SK-N-SH (cell line): Measurements from ENCODE around the gene COBL. TPM values are rescaled to one million over a fixed set of nuclear protein-coding genes. Genes with fewer than 3 reads are reported as not detected.

Experiments used
- CTCF ChIA-PET: fragments of 300-600, 350-600 bp; formaldehyde crosslinking; extraction: SDS; loops from one replicate; lab custom pipeline; 2021; lab: Yijun Ruan, JAX
- POLR2A ChIA-PET: fragments of 350-600 bp; sonication (Branson Sonifier 250); formaldehyde crosslinking; extraction: SDS; loops from one replicate; lab custom pipeline; 2020; ENCODE audit warnings: antibody characterized with exemption, inconsistent platforms; lab: Yijun Ruan, JAX
- DNase-seq: peaks from one replicate; pipeline ENCODE4 v3.0.0; 2012
- H2AFZ ChIP-seq: fragments of 200-600 bp; sonication (generic); 2 replicates; pipeline ENCODE4 v1.8.1; 2016; ENCODE audit warnings: antibody characterized with exemption, mild to moderate bottlenecking, low read depth
- H3F3A ChIP-seq: fragments of 200-600 bp; sonication (generic); replicated peaks from 2 replicates; pipeline ENCODE3; 2016; ENCODE audit warnings: antibody characterized with exemption, mild to moderate bottlenecking; ENCODE audit not compliant: insufficient read depth
- H3K27ac ChIP-seq, 2 experiments: fragments of 200-500 bp in 1 of 2; fragments of 200-600 bp in 1 of 2; sonication (Bioruptor generic) in 1 of 2; sonication (generic), shearing (Covaris generic) in 1 of 2; 2 replicates each; pipeline versions ENCODE4 v1.5.1 to v1.6.1; 2014 to 2016; ENCODE audit warnings: low read depth in 2 of 2, inconsistent platforms in 1 of 2, low read length in 1 of 2, mild to moderate bottlenecking in 1 of 2, mixed read lengths in 1 of 2
- H3K27me3 ChIP-seq: fragments of 200-600 bp; sonication (generic), shearing (Covaris generic); 2 replicates; pipeline ENCODE4 v1.6.1; 2016; ENCODE audit warnings: mixed run types; ENCODE audit not compliant: insufficient read depth
- H3K36me3 ChIP-seq, 2 experiments: fragments of 200-500 bp in 1 of 2; fragments of 200-600 bp in 1 of 2; sonication (Bioruptor generic) in 1 of 2; sonication (generic) in 1 of 2; replicated peaks in 1 of 2; 2 replicates each; pipeline versions ENCODE3 to v1.5.1; 2014 to 2016; ENCODE audit warnings: low read length in 1 of 2, mild to moderate bottlenecking in 1 of 2; ENCODE audit not compliant: insufficient read depth in 2 of 2, control insufficient read depth in 1 of 2
- H3K4me1 ChIP-seq, 2 experiments: fragments of 200-500 bp in 1 of 2; fragments of 200-600 bp in 1 of 2; sonication (Bioruptor generic) in 1 of 2; sonication (generic), shearing (Covaris generic) in 1 of 2; 2 replicates each; pipeline versions ENCODE4 v1.5.1 to v1.6.1; 2014 to 2016; ENCODE audit warnings: low read depth in 1 of 2, low read length in 1 of 2, mixed run types in 1 of 2; ENCODE audit not compliant: insufficient read depth in 2 of 2, control insufficient read depth in 1 of 2
- H3K4me2 ChIP-seq: fragments of 200-600 bp; sonication (generic), shearing (Covaris generic); 2 replicates; pipeline ENCODE4 v1.6.1; 2017; ENCODE audit warnings: mixed run types
- H3K4me3 ChIP-seq, 2 experiments: fragments of 200-500 bp in 1 of 2; fragments of 200-600 bp in 1 of 2; sonication (Bioruptor generic) in 1 of 2; sonication (generic), shearing (Covaris generic) in 1 of 2; 2 replicates each; pipeline versions ENCODE4 v1.5.1 to v1.8.1; 2014 to 2016; ENCODE audit warnings: low read depth in 2 of 2, inconsistent platforms in 1 of 2, low read length in 1 of 2, mild to moderate bottlenecking in 1 of 2, mixed read lengths in 1 of 2, moderate library complexity in 1 of 2
- H3K79me2 ChIP-seq: fragments of 200-600 bp; sonication (generic); 2 replicates; pipeline ENCODE4 v1.8.1; 2017; ENCODE audit warnings: mild to moderate bottlenecking; ENCODE audit not compliant: insufficient read depth
- H3K9ac ChIP-seq: fragments of 200-600 bp; sonication (generic); 2 replicates; pipeline ENCODE4 v1.6.1; 2017; ENCODE audit warnings: mixed run types
- H3K9me2 ChIP-seq: fragments of 200-600 bp; sonication (generic); 2 replicates; pipeline ENCODE4 v1.6.1; 2017; ENCODE audit warnings: mixed run types
- H3K9me3 ChIP-seq: fragments of 200-600 bp; sonication (generic); 2 replicates; pipeline ENCODE4 v1.6.1; 2017; ENCODE audit warnings: mixed run types, mild to moderate bottlenecking, moderate library complexity
- H4K20me1 ChIP-seq: fragments of 200-600 bp; sonication (generic); 2 replicates; pipeline ENCODE4 v1.6.1; 2017; ENCODE audit warnings: mild to moderate bottlenecking, mixed run types; ENCODE audit not compliant: insufficient read depth
- EP300 ChIP-seq, 2 experiments: IDR thresholded peaks; 2 replicates each; pipeline versions ENCODE4 v1.4.0 to v1.6.1; 2012; ENCODE audit warnings: borderline replicate concordance in 1 of 2, low read depth in 1 of 2, low read length in 1 of 2
- FOSL2 ChIP-seq: IDR thresholded peaks from 2 replicates; pipeline ENCODE4 v1.4.0; 2012; ENCODE audit warnings: low read depth, mild to moderate bottlenecking, moderate library complexity, borderline replicate concordance
- FOXM1 ChIP-seq: IDR thresholded peaks from 2 replicates; pipeline ENCODE4 v1.4.0; 2012; ENCODE audit warnings: low read depth, mild to moderate bottlenecking
- GABPA ChIP-seq: IDR thresholded peaks from 2 replicates; pipeline ENCODE4 v1.4.0; 2012; ENCODE audit warnings: low read depth, mild to moderate bottlenecking
- JUND ChIP-seq: IDR thresholded peaks from 2 replicates; pipeline ENCODE4 v1.4.0; 2012
- MXI1 ChIP-seq: IDR thresholded peaks from 2 replicates; pipeline ENCODE4 v1.6.1; 2012; ENCODE audit warnings: mild to moderate bottlenecking, low read depth, low read length, improper control_type of control experiment
- NFIC ChIP-seq: IDR thresholded peaks from 2 replicates; pipeline ENCODE4 v1.4.0; 2012; ENCODE audit warnings: borderline replicate concordance
- NRF1 ChIP-seq: IDR thresholded peaks from 2 replicates; pipeline ENCODE4 v1.6.1; 2012; ENCODE audit warnings: low read depth, mild to moderate bottlenecking, low read length
- RAD21 ChIP-seq: IDR thresholded peaks from 2 replicates; pipeline ENCODE4 v1.6.1; 2012; ENCODE audit warnings: mild to moderate bottlenecking, low read length
- REST ChIP-seq: IDR thresholded peaks from 2 replicates; pipeline ENCODE4 v1.6.1; 2012; ENCODE audit warnings: mild to moderate bottlenecking, low read depth, low read length, moderate library complexity
- SIN3A ChIP-seq: IDR thresholded peaks from 2 replicates; pipeline ENCODE4 v1.6.1; 2012; ENCODE audit warnings: low read depth, mild to moderate bottlenecking, low read length, moderate library complexity, borderline replicate concordance
- SMC3 ChIP-seq: IDR thresholded peaks from 2 replicates; pipeline ENCODE4 v1.6.1; 2012; ENCODE audit warnings: low read depth, low read length, improper control_type of control experiment
- TEAD4 ChIP-seq: IDR thresholded peaks from 2 replicates; pipeline ENCODE4 v1.4.0; 2012; ENCODE audit warnings: mild to moderate bottlenecking, borderline replicate concordance; ENCODE audit not compliant: insufficient read depth
- USF1 ChIP-seq: IDR thresholded peaks from 2 replicates; pipeline ENCODE4 v1.4.0; 2012; ENCODE audit warnings: low read depth, borderline replicate concordance
- YY1 ChIP-seq: IDR thresholded peaks from 2 replicates; pipeline ENCODE4 v1.4.0; 2012; ENCODE audit warnings: low read depth, mild to moderate bottlenecking
- WGBS: methylation state at CpG from one replicate; pipeline ENCODE4 v1.1.6; 2017; ENCODE audit warnings: low lambda C conversion rate; 5-methylcytosine and 5-hydroxymethylcytosine counted together
- polyA plus RNA-seq, 3 experiments: library from polyadenylated mRNA; depleted of rRNA; stranded (reverse); fragments of >200 nt; gene quantifications; 2 replicates each; pipeline ENCODE4 v1.2.3, GENCODE V29; 2012

COBL gene
- polyA plus RNA-seq, 1 of the 3 experiments (the other 2 are of a cell fraction): under 0.01 TPM

GRCh38 chr7:51081270-51081890 lies 235.2 kb downstream of the COBL start:
- no peak for DNase-seq
- Histone ChIP-seq H3K4me3 (no peak overlapping the region), H3K9me3 (no peaks in the 10 kb centered on the region)
- TF ChIP-seq FOXM1 (no peak), SMC3 (no peak), NFIC (no peak), GABPA (no peak), REST (no peak), EP300 (IDR thresholded peaks at IDR 0.05; ENCODE audit: borderline replicate concordance in 1 of 2, low read depth in 1 of 2, low read length in 1 of 2) (no peak), RAD21 (no peak), NRF1 (no peak), MXI1 (no peak), USF1 (no peak), JUND (no peak), SIN3A (no peak), FOSL2 (no peak), TEAD4 (no peak), YY1 (no peak)
- TF ChIP-seq, all 33 proteins: peak for 0
- Histone ChIP-seq H3K79me2 (no peaks in the 10 kb centered on the region), H3F3A (no peaks in the 10 kb centered on the region), H3K4me2 (no peak overlapping the region), H2AFZ (no peak overlapping the region), H3K9me2 (no peaks in the 10 kb centered on the region), H3K4me1 (no peaks in the 10 kb centered on the region), H3K27ac (no peak overlapping the region), H3K36me3 (no peaks in the 10 kb centered on the region), H4K20me1 (no peaks in the 10 kb centered on the region), H3K9ac (no peak overlapping the region), H3K27me3 (peaks cover 93% of the 10 kb centered on the region)
- WGBS: 14% methylated on average over 11 of the region's 11 CpGs
- CTCF ChIA-PET: interaction anchor here (3.0 kb wide), 1 partner anchor 13 kb away, joined by 13 read pairs; no protein-coding TSS in a partner anchor
- POLR2A ChIA-PET: no interaction called here
